SKM-1 (cell line): ENCODE measurements around the gene EPB41L4B.

Experiments
- DNase-seq: peaks from one replicate; lab custom pipeline; 2025; ENCODE audit not compliant: unreplicated experiment; lab: John Stamatoyannopoulos, UW

The EPB41L4B gene

DNA sequence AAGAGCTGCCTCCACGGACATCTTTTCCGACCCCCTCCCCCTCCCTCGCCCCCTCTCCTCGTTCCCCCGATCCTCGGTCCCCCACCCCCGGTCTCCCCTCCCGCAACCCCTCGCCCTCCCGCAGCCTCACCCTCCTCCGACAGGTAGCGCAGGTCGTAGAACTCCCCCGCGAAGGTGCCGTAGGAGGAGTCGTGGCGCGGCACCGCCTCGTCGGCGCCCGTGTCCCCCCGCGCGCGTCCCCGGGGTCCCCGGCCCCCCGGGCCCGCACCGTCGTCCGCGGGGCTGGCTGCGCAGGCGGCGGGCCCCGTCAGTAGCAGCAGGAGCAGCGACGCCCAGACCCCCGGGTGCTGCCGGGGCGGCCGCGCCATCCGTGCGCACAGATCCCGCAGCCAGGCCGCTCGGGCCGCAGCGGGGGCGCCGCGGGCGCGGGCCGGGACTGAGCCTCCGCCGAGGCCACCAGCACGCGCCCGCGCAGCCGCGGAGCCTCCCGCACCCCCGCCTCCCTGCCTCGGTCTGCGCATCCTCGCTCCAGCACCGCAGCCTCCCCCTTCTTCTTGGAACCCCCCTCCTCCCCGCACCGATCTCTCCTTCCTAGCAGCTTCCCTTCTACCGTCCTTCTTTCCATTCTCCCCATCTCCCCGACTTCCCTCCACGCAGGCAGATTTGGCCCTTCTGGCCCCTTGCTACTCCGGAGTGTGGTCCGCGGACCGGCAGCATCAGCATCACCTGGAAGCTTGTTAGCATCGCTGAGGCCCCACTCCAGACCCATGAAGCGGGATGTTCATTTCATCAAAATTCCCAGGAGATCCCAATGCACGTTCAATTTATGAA lies 153.9 kb downstream of the EPB41L4B start, which contains the start of gene FRRS1L:
FRRS1L (minus strand) TSS at position 479 of the 831 bp plus-strand sequence; CDS start at position 368, 111 bp downstream.
- no peak for DNase-seq

DNA sequence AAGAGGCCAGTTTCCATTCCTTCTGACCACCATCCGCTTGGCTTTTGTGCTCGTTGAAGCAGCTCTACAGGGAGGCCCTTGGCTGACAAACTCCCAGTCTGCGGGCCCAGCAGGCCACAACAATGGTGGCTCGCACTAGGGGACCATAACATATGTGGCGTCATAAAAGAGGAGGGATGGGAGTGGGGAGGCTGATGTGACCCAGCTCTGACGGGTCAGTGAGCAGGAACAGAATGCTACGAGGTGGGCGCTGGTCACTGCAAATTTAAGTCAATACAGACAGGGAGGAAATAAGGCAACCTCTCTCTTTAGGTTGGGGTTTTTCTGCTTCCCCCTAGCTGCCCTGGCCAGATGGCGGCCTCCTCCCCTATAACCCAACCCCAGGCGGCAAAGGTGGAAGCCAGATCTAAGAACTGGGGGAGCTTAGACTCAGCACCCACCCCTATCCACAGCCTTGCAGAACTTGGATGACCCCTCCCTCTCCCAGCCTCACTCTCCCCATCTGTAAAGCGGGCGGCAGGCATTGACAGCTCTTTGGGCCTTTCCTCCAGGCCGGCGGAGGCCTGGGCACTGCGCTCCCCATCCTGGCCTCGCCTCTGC lies 154.6 kb downstream of the EPB41L4B start:
- DNase-seq: no peak

DNA sequence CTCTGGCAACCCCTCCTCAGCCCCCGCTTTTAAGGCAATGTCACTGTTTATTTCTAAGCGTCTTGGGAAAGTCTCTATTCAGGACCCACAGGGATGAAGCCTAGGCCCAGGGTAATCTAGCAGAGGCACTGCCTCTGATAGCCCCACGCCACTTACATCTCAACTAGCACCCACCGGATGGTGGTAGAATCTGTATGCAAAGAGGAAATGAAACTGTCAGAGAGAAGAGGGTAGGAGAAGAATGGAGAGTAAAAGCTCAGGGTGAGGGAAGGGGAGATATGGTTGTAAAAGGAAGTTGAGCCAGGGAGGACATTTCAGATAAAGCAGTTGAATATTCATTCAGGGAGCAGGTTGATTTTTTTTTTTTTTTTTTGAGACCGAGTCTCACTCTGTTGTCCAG lies 156.8 kb downstream of the EPB41L4B start:
- DNase-seq: no peak

DNA sequence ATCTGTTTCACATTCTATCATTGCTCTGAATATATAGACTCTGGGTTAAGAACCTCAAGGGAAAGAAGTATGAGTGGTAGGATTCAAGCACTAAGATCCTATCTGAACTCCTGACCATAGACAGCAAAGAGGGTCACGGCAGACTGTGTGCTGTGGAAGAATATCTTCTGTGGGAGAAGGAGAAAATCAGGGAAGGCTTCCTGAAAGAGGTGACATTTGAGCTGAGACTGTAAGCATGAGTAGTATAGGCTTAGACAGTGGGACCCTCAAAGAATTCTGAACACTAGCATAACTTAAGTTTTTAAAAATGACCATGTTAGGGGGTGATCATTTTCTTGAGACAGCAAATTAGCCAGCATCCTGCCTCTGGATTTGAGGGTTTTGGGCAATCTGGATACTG lies 157.7 kb downstream of the EPB41L4B start:
- no peak for DNase-seq

DNA sequence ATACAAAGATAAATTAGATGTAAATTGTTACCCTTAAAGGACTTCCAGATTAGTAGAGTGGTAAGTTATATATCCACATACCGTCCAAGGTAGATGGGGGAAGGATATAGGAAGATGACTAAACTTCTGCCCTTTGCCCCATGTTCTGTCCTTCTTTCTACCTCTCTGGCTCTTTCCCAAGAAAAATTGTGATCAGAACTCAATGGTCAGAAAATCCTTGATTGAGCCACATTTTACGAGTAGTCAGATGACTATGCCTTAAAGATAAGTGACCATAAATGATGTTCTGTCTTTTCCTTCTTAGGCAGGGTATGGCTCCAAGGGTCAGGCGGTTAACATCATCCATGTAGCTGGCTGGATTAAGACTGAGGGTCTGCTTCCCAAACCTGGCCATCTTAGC lies 158.2 kb downstream of the EPB41L4B start:
- no peak for DNase-seq

DNA sequence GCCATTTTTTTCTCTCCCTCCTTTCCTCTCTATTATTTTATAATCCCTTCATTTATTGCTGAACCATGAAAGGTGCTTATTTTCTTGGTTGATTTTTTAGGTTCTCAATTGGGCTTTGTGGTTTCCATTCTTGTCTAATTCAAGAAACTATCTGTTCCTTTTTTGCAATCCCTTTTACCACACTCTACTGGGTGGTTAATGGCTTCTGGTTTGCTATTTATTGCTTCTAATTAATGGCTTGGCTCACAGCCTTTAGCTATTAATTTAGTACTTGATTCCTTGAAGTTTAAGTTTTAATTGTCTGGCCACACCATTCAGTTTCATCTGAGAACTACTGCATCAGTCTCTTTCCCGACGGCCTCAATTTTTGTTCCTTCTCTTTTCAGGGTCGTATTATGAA lies 159.4 kb downstream of the EPB41L4B start:
- DNase-seq: no peak

DNA sequence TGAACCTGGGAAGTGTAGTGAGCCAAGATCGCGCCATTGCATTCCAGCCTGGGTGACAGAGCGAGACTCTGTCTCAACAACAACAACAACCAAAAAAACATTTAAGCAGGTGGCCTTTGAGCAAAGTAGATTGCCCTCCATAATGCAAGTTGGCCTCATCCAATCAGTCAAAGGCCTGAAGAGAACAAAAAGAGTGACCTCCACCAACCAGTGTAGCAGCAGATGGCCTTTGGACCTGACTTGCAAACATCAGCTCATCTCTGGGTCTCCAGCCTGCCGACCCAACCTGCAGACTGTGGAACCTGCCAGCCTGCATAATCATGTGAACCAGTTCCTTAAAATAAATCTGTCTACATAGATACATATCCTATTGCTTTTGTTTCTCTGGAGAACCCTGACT lies 161.3 kb downstream of the EPB41L4B start:
- DNase-seq: no peak

DNA sequence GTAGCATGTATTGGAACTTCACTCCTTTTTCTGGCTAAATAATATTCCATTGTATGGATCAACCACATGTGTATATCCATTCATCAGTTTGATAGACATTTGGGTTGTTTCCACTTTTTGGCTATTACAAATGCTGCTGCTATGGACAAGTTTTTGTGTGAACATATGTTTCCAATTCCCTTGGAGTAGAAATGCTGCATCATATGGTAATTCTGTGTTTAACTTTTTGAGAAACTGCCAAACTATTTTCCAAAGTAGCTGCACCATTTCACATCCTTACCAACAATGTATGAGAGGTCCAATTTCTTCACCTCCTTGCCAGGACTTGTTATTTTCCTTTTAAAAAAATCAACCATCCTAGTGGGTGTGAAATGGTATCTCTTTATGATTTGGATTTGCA lies 162.2 kb downstream of the EPB41L4B start:
- DNase-seq: no peak

DNA sequence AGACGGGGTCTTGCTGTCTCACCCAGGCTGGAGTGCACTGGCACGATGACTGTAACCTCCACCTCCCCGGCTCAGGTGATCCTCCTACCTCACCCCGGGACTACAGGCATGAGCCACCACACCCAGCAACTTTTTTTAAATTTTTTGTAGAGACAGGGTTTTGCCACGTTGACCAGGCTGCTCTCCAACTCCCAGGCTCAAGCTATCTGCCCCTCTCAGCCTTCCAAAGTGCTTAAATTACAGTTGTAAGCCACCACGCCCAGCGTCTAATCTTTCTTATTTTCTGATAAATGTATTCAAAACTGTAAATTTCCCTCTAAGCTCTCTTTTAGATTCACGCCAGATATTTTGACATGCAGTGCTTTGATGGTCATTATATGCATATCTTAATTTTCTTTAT lies 164.2 kb downstream of the EPB41L4B start:
- no peak for DNase-seq

DNA sequence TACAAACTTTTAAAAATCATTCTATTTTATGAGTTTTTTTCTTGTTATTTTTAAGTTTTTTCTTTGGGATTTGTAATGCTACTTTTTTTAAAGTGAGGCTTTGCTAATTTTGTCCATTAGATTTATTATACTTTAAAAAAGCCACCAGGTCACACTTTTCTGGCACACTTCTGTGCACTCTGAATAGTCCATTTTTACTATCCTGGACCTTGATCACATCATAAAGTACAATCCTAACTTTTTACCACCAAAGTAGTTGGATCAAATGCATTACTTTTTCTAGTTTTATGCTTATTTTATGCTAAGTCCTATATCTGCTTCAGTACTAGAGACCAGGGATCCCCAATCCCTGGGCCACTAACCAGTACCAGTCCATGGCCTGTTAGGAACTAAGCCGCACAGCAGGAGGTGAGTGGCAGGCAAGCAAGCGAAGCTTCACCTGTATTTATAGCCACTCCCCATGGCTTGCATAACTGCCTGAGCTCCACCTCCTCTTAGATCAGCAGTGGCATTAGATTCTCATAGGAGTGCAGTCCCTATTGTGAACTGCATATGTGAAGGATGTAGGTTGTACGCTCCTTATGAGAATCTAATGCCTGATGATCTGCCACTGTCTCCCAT lies 169.8 kb downstream of the EPB41L4B start:
- no peak for DNase-seq

DNA sequence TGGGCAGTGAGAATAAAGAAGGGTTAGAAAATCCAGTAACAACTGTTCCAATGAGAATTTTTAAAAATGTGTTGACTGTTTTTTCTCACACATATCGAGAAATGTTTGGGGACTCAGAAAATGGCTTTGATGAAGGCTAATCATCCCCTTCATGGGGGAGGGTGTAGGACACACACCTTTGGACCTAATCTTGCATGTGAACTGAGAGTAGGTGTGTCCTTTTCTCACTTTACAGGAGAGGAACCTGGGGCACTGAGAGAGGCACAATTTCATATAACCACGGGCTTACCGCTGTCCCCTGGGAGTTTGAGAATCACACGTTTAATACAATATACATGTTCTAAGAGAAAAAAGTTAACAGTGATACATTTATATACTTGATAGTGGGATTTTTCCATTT lies 171.1 kb downstream of the EPB41L4B start:
- no peak for DNase-seq

DNA sequence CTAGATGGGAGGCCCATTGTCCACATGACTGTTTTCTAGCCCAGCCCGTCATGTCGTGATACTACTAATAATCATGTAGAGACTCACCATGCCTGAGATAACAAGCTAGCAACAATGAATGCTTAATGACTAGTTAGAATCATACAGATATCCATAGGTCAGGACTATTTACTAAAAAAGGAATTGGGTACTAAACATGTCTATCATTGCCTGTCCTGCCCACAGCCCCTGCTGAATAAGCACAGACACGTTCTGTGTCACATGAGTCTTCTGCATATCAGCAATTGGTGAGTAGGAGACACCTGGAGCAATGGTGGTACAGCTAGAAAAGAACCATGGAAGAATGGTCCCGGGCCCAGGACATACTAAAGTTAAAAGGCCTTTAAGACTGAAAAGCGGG lies 171.8 kb downstream of the EPB41L4B start:
- no peak for DNase-seq

DNA sequence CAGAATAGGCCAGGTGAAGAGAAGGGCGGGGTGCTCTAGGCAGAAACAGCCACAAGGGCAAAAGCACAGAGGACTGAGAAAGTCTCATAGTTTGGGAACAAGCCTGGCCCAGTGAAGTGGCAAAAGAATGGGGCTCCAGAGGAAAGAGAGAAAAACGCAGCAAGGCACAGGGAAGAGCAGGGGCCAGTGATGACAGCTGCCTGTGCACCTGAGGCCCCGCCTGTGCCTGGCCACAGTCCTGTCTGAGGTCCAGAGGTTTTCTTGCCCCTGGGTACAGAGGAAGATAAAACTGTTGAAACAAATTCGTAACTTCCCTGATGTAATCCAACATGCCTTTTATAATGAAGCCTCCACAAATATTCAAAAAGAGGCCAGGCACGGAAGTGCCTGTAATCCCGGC lies 175.8 kb downstream of the EPB41L4B start:
- DNase-seq: no peak

DNA sequence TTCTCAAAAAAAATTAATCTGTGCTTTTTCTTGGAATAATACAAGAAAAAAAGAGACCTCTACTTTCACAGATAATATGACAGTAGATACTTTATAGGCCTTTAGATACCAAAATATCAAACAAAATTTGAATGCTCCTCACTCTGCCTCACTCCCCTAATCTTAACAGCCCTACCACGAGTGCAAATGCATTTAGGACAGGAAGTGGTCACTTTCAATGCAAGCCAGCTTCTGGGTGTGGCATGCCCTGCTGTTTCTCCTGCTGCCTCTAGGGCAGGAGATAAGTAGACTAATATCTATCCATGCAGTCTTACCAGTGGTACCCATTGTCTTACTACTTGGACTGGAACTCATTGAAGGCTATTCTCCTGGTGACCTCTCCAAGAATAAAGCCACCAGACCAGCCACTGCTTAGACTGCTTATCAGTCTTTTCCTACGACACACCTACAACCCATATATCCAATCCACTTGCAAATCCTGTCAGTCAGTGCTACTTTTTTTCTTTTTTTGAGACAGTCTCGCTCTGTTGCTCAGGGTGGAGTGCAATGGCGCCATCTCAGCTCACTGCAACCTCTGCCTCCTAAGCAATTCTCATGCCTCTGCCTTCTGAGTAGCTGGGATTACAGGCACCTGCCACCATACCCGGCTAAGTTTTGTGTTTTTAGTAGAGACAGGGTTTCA lies 176.8 kb downstream of the EPB41L4B start:
- no peak for DNase-seq

DNA sequence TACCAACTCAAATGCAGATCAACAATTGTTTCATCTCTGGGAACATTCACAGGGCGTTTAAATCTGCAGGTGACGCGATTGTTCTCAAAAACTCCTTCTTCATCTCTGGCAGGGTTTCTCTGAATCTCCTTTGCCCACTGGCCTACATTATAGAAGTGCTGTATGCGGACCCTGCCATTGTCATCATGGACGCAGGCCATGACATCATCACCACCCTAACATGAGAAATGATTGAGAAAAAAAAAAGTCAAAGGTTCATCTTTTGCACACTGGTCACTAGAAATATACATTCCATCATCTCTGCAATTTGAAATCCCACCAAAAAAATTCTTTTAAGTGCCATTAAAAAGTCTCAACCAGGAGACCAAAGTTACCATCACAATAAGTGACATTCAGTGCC lies 179.5 kb downstream of the EPB41L4B start:
- DNase-seq: no peak

DNA sequence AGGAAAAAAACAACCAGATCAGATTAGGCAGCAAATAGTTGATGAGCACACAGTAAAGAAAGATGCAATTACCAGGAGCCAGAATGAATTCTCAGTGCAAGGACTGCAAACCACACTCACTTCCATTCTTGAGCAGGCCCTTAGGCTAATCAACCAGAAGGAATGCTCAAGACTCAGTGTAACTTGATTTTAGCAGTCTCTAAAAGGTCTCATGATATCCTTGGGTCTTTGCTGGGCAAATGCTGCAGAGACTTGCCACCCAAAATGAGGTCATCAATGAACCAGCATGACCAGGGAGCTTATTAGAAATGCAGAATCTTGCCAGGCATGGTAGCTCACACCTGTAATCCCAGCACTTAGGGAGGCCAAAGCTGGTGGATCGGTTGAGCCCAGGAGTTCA lies 181.0 kb downstream of the EPB41L4B start:
- no peak for DNase-seq

DNA sequence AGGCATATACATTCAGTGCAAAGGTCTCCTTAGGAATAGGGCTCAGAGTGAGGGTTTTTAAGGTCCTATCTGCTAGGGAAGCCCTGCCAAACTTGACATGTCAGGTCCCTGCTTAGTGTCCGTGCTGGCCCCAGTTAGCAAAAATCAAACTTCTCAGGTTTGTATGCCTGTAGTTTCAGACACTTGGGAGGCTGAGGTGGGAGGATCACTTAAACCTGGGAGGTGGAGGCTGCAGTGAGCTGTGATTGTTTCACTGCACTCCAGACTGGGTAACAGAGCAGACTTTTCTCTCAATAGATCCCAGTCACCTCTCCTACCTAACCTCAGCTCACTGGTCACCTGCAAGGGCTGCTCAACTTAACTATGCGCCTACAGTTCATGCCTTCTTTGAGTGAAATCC lies 182.4 kb downstream of the EPB41L4B start:
- no peak for DNase-seq

DNA sequence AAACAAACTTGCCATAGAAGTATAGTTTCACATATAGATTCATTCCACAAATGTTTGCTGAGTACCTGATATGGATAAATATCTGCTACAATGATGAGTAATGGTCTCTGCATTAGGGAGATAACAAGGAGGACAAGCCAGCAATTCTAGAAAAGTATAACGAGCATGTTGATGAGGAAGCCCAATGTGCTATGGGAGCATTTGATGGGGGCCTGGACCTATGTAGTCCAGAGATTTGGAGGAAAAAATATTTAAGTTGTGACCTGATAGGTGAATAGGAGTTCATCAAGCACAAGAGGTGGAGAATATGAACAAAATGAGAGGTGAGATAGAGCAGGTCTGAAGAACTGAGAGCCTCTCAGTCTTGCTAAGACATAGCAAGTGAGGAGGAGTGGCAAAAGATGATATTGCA lies 186.7 kb downstream of the EPB41L4B start:
- no peak for DNase-seq

DNA sequence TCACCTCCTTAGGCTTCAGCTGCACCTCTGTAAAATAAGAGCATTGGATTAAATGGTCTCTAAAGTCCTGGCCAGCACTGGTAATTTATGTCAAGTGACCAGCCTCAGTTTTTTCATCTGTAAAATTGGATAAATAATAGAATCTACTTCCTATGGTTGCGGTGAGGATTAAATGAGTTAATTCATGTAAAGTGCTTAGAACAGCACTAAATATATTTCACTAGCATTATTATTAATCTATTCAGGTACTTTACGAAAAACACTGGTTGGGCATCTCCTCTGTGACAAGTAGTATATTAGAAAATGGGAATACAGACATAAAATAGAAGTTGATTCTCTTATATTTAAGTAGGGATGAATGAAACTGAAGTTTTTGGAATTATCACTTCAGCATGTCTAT lies 187.3 kb downstream of the EPB41L4B start:
- no peak for DNase-seq

DNA sequence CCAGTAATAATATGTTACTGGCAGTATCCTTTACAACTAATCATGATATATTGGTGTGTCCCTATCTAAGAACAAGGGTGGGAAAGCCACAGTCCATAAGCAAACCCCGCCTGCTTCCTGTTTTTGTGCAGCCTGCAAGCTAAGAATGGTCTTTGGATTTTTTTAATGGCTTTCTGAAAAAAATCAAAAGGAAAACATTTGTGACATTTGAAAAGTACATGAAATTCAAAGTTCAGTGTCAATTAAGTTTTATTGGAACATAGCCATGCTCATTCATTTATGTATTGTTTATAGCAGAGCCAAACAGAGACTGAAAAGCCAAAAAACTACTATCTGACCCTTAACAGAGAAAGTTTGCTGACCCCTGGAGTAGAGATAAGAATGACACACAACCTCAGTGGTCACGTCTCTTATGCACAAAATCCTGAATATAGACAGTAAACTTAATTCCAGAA lies 188.3 kb downstream of the EPB41L4B start:
- DNase-seq: no peak

DNA sequence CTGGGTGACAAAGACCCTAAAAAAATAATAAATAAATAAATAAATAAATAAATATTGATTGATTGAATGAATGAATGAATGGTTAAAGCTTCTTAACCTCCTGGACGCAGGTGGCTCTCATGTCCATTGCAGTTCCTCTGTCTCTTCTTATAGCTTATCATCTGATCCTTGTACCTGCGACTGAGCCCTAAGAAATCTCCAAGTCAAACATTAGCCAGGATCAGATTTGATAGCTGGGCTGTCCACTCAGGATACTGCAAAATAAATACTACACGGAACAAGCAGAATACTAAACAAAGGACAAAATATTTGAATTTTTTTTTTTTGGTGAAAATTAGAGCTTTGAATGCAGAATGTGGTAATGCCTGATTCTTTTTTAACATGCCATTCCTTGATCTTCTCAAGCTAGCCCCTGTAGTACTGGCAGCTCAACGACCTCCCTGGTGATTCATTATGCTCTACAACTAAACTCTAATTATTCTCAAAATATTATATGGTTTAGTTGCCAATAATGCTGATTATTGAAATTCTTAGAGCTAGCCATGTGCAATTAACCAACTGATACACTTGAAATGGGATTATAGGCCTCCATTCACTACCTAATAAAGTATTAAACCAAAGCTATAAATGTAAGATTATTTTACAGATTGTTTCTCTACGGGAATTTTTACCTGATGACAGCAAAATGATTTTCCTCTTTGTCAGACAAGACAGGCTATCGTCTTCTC lies 191.2 kb downstream of the EPB41L4B start:
- DNase-seq: no peak
